T-helper 22 cell (primary cell): Measurements from ENCODE around the gene SLC17A9.

Source experiments
- DNase-seq: peaks from one replicate; pipeline ENCODE4 v3.0.0-alpha.2; 2020; ENCODE audit warnings: low read depth

The SLC17A9 gene

DNA sequence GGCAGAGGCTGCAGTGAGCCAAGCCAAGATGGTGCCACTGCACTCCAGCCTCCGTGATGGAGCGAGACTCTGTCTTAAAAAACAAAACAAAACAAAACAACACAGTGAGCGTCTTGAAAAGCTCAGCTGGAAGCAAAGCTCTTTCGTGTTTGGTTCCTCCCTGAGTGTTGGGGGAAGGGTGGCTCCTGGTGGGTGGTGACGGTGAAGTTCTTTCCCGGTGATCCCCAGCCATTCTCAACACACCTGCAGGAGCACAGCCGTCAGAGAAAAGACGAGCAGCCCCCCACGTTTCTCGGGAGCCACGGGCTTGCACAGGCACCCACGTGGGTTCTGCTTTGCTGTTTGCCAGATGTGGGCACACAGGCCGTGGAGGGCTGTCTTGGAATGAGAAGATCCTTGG is 51.0 kb downstream of the SLC17A9 start:
- DNase-seq: no peak

DNA sequence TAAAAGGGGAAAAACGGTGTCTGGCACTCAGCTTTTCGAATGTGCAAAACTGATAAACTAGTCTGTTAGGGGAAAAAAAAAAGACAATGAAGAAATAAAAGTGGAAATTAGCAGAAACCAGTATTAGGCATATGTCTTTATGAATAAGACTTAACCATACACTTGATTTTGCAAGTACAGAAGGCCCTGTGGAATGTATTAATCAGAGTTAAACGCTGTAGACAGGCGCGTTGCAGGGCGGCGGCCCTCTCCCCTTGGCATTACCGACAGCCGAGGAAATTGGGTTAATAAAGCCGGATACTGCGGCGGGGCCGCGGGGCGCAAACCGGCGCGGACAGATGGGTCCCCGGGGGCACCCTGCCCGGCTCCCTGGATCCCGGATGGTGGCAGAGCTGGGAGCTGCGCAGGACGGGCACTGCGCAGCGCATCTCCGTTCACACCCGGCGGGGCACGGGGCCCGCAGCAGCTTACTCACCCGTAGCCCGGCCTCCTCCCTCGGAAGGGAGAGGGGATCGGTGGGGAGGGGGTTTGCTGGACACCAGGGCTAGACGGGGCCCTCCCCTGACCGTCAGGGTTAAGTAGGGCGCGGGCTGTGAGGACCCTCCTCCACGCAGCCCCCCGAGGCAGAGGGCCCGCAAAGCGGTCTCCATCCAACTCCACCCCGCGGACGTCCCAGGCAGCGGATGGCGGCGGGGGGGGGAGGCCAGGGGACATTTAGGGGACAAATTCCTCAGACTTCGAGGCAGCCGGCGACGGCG is 52.3 kb downstream of the SLC17A9 start:
- no peak for DNase-seq

GRCh38 chr20:63005365-63005861 is 52.9 kb downstream of the SLC17A9 start:
- DNase-seq: no peak

- no peak for DNase-seq
Measured at GRCh38 chr20:63005862-63006539, 53.5 kb downstream of the SLC17A9 start.

GRCh38 chr20:63006540-63007359 is 54.2 kb downstream of the SLC17A9 start, which contains the start of gene BHLHE23:
TSS of gene BHLHE23 (minus strand) at chr20:63006964. CDS start at chr20:63006774, 190 bp downstream.
- no peak for DNase-seq

- no peak for DNase-seq
Measured at GRCh38 chr20:63007360-63007645, 54.8 kb downstream of the SLC17A9 start.

DNA sequence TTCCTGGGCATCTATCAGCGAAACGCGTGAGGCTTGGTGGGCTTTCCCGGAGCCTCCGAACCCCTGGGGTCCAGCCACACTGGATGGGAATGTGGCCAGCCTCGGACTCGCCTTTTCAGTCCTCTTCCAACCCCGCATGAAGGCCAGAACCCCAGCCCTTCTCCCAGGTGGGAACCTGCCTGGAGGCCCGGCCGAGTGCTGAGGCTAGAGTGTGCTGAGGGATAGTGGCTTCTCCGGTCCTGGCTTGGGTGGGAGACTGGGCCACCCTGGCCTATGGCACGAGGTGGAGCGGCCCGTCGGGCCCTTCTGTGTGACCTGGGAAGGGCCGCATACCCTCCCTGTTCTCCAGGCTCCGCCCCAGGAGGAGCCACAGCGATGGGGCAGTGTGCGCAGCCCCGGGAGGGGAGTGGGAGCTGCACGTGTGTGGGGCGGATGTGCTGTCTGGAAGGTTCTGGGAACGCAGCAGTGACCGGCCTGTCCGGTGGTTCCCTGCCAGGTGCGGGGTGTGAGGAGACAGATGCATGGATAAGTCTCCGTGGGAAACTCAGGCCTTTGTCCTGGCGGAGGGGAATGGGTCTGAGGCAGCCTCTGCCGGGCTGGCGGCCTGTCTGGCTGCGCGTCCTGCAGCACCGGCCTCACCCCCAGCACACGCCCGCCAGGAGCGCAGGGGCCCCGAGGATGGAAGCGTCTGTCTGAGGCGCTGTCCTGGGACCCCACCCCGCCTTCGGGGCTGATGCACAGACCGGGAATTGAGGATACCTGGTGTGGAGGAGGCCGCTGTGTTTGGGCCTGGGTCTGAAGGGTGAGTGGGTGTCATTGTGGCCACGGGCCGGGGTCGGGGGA is 55.4 kb downstream of the SLC17A9 start:
- DNase-seq: no peak

DNA sequence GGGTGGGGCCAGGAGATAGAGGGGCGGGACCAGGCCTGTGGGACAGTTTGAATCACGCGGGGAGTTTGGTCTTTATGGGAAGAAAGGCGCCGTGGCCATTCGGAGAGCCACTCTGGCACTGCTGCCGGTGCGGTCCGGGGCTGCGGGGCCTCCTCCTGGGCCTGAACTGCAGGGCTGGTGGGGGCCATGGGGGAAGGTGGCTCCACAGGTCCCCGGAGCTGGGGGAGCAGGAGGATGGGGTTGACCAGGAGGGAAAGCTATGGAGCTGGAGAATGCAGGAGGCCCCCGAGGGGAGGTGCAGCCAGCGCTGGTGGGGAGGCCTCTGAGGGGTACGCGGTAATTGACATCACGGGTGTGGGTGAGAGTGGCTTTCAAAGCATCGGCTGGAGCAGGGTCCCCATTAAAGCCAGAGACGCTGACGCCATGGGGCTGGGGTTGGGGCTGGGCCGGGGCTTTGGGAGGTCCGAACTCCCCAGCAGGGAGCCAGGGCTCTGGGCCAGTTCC is 56.1 kb downstream of the SLC17A9 start:
- DNase-seq: no peak

DNA sequence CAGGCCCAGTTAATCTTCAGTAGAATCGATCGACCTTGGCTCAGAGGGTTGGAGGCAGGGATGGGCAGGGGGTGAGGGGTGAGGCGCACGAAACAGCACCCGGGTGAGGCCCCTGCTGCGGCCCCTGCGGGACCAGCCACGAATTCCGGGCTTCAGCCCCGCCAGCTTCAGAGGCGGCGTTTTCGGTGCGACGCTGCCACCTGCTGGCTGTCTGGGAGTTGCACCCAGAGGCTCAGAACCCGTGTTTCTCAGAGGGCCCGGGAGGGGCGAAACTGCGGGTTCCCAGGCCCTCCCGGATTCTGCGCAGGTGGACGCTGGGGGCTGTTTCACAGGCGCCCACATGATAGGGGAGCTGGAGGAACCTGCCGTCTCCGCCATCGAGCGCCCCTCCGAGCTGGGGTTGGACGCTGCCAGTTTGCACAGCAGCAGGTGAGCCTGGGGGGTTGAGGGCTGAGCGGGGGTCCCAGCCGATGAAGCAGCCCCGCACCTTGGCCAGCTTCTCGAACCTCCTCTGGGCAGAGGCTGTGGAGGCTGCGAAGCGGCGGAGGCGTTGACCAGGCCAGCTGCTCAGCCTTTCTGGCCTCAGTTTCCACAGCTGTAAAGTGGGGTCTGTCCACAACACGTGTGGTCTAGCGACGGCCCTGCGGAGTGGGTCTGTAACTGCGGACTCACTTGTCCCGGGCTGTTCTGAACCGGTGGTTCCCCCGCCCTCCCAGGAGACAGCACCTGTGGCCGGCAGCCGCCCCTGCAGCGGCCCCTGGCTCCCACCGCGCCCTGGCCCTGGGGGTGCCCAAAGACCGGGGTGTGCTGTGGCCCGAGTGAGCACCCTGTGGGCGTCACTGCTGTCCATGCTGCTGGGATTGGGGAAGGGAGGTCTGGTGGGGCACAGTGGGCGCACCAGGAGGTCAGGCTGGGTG is 56.8 kb downstream of the SLC17A9 start:
- DNase-seq: peak; percentile 52

GRCh38 chr20:63009988-63010769 is 57.7 kb downstream of the SLC17A9 start:
- DNase-seq: peak; percentile 50

DNA sequence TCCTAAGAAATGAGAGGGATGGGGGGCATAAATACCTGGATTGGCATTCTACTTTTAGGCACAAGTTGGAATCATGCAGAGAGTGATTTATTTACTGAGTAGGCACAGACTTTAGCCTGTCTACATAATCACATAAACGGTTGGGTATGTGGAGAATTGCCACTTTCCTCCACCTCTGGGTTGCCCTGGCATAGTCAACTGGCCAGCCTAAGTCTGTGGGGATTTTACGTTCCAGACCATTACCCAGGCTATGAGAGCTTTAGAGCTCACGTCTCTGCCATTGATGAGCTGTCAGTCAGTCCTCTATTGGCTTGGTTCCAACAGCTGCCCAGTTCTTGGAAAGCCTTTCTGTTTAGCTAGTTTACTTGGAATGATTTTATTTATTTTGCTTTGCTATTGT is 59.3 kb downstream of the SLC17A9 start:
- no peak for DNase-seq

DNA sequence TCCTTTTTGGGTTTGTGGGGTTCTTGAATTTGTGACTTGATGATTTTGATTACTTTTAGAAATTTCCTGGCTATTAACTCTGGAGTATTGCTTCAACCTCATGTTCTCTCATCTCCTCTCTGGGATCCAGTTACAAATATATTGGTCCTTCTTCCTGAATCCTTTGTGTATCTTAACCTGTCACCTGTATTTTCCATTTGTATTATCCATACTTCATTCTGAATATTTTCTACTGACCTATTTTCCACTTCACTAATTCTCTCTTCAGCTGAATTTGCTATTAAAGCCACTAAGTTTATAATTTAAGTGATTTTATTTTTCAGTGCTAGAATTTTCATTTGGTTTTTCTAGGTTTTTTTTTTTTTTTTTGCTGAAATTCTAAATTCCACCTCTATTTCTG is 60.7 kb downstream of the SLC17A9 start:
- no peak for DNase-seq

GRCh38 chr20:63014287-63014686 is 61.8 kb downstream of the SLC17A9 start:
- DNase-seq: no peak

GRCh38 chr20:63014710-63015109 is 62.2 kb downstream of the SLC17A9 start:
- DNase-seq: no peak

DNA sequence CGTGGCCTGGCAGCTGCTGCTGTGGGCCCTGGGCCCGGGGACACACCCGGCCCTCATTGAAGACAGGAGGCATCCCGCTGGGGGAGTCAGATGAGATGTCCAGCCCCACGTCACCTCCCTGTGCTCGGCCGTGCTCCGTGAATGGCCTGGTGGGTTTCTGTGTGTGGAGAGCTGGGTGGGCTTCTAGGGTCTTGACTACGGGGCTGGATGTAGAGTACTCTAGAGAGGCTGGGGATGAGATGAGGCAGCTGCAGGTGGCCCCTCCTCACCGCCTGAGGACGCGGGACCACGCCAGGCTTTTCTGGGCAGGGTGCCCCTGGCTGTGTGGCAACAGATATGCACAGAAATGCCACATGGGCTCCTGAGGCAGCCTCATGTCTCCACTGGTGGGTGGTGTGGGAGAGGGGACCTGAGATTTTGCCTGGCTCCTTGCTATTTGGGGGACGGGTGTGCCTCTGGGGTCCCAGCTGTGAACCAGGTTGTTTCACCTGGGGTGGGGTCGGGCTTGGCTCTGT is 62.7 kb downstream of the SLC17A9 start:
- no peak for DNase-seq

GRCh38 chr20:63015662-63016361 is 63.3 kb downstream of the SLC17A9 start:
- DNase-seq: no peak

DNA sequence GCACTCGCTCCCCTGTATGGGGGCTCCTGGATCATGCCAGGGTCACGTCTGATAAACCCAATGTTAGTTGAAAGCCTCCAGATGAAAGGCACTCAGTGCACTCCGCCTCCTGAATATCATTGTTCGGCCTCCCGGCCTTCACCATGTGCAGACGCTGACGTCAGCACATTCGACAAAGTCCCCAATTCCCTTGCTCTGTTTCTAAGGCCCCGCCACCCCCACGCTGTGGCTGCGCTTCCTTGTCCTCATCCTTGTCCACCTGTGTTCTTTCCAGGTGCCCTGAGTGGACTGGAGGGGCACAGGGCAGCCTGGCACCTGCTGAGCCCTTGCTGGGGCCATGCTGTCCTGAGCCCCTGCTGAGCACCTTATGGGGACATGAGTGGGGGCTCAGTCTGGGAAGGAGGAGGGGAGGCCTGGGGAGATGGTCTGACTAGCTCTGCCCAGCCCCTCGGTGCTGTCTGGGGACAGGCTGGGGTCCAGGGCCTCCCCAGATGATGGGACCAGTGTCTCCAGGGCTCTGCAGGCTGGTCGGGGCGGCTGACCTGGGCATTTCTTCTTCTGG is 64.1 kb downstream of the SLC17A9 start:
- no peak for DNase-seq

- DNase-seq: no peak
Measured at GRCh38 chr20:63017076-63017825, 64.7 kb downstream of the SLC17A9 start.
